Kidney (tissue), 14 donors: Measurements from ENCODE around the gene SEMA6B. TPM values are rescaled to one million over a fixed set of nuclear protein-coding genes. Genes with fewer than 3 reads are reported as not detected.

Source experiments
- DNase-seq, 5 donors: peaks; one replicate each; pipeline ENCODE4 v3.0.0-alpha.2; 2013 to 2020
- FAIRE-seq: peaks from 2 replicates; lab custom pipeline; 2012; peaks lifted over from hg19 to GRCh38; lab: Jason Lieb, UNC
- H3K27ac ChIP-seq, 2 donors: one replicate each; pipeline ENCODE4 v1.7.0; 2013; ENCODE audit warnings: low read depth in 2 of 2, low read length in 2 of 2, inconsistent platforms in 1 of 2
- H3K27me3 ChIP-seq: one replicate; pipeline ENCODE4 v1.7.1; 2013; ENCODE audit warnings: low read length, inconsistent platforms; ENCODE audit not compliant: control insufficient read depth, insufficient read depth
- H3K36me3 ChIP-seq, 3 donors: one replicate each; pipeline versions ENCODE4 v1.7.0 to v1.7.1; 2013; ENCODE audit warnings: low read length in 3 of 3, control low read depth in 1 of 3, inconsistent platforms in 1 of 3; ENCODE audit not compliant: insufficient read depth in 3 of 3, control insufficient read depth in 2 of 3
- H3K4me1 ChIP-seq, 3 donors: one replicate each; pipeline versions ENCODE4 v1.7.0 to v1.7.1; 2013; ENCODE audit warnings: low read length in 3 of 3, inconsistent platforms in 1 of 3, low read depth in 1 of 3; ENCODE audit not compliant: control insufficient read depth in 2 of 3, insufficient read depth in 2 of 3
- H3K4me3 ChIP-seq, 3 donors: one replicate each; pipeline versions ENCODE4 v1.7.0 to v1.8.1; 2013; ENCODE audit warnings: low read length in 3 of 3, control low read depth in 1 of 3, inconsistent platforms in 1 of 3
- H3K9ac ChIP-seq, 3 donors: one replicate each; pipeline versions ENCODE4 v1.7.0 to v1.7.1; 2013; ENCODE audit warnings: low read length in 3 of 3, control low read depth in 1 of 3, inconsistent platforms in 1 of 3
- H3K9me3 ChIP-seq, 3 donors: one replicate each; pipeline versions ENCODE4 v1.7.0 to v1.7.1; 2013; ENCODE audit warnings: low read length in 3 of 3, control low read depth in 1 of 3, inconsistent platforms in 1 of 3; ENCODE audit not compliant: control insufficient read depth in 2 of 3, insufficient read depth in 1 of 3
- intact Hi-C: fragments of 100-400 bp; cut with DNase I; formaldehyde crosslinking; loops from one replicate; pipeline ENCODE4 v1.11.1; 2022
- polyA plus RNA-seq: library from polyadenylated mRNA; stranded (reverse); fragments of 350-450 nt; fragmentation: Illumina TruSeq; extraction: RNeasy Lipid Tissue Mini Kit (QIAGEN cat#74804); gene quantifications from one replicate; pipeline ENCODE4 v1.2.3, GENCODE V29; 2014; ENCODE audit warnings: low read depth, low replicate concordance; ENCODE audit not compliant: insufficient read depth
- total RNA-seq: library from RNA; stranded (reverse); fragmentation: NEBNext Ultra II Directional; extraction: Animal tissue kit (Norgen Biotek cat#: 25700); gene quantifications from one replicate; pipeline ENCODE4 v1.2.1, GENCODE V29; 2021
- TF ChIP-seq, protein P1 (sequence below): IDR thresholded peaks from 3 replicates; pipeline ENCODE4 v1.5.1; 2012; ENCODE audit warnings: mild to moderate bottlenecking, moderate library complexity, borderline replicate concordance; ENCODE audit not compliant: insufficient read depth; ENCODE audit errors: extremely low read depth
- donor health status: control.
- donor health status: control.
- donor health status: control.
- donor health status: control.
- donor health status: control.
- donor health status: DM: yes; HTN: yes; CAD: no.
- donor health status: Normal renal cell carcinoma (clear cell type).

Gene SEMA6B
- total and polyA plus RNA-seq, 2 donors from 2014 or later, result 2.6 to 17.7 TPM

- Histone ChIP-seq H3K9ac (no peak overlapping the region), H3K4me1 (no peaks in the 10 kb centered on the region), H3K36me3 (no peaks in the 10 kb centered on the region), H3K27ac (no peak overlapping the region), H3K9me3 (no peaks in the 10 kb centered on the region), H3K4me3 (peak overlapping the region in 1 of 3 donors; percentile 63), H3K27me3 (no peaks in the 10 kb centered on the region)
- no peak for FAIRE-seq
- intact Hi-C loops, result no loop called here
- TF ChIP-seq, protein P1, sequence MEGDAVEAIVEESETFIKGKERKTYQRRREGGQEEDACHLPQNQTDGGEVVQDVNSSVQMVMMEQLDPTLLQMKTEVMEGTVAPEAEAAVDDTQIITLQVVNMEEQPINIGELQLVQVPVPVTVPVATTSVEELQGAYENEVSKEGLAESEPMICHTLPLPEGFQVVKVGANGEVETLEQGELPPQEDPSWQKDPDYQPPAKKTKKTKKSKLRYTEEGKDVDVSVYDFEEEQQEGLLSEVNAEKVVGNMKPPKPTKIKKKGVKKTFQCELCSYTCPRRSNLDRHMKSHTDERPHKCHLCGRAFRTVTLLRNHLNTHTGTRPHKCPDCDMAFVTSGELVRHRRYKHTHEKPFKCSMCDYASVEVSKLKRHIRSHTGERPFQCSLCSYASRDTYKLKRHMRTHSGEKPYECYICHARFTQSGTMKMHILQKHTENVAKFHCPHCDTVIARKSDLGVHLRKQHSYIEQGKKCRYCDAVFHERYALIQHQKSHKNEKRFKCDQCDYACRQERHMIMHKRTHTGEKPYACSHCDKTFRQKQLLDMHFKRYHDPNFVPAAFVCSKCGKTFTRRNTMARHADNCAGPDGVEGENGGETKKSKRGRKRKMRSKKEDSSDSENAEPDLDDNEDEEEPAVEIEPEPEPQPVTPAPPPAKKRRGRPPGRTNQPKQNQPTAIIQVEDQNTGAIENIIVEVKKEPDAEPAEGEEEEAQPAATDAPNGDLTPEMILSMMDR, result no peak
- peak in 1 of 5 donors; percentile 14 for DNase-seq
Measured at GRCh38 chr19:4533835-4534424, 25.6 kb downstream of the SEMA6B start.

GRCh38 chr19:4533334-4533733 lies 26.1 kb downstream of the SEMA6B start:
- intact Hi-C loops, result no loop called here
- H3K27me3 ChIP-seq, result no peaks in the 10 kb centered on the region
- no peak overlapping the region for H3K9ac ChIP-seq
- H3K27ac ChIP-seq, result no peak overlapping the region
- no peaks in the 10 kb centered on the region for H3K9me3 ChIP-seq
- no peaks in the 10 kb centered on the region for H3K4me1 ChIP-seq
- TF ChIP-seq, protein P1, result no peak
- no peak overlapping the region for H3K4me3 ChIP-seq
- no peaks in the 10 kb centered on the region for H3K36me3 ChIP-seq
- FAIRE-seq (no peak), DNase-seq (no peak)

- H3K9me3 ChIP-seq, result no peaks in the 10 kb centered on the region
- no peaks in the 10 kb centered on the region for H3K4me1 ChIP-seq
- no peak overlapping the region for H3K4me3 ChIP-seq
- no peak overlapping the region for H3K27ac ChIP-seq
- no peak for FAIRE-seq
- TF ChIP-seq, protein P1, result no peak
- no peak for DNase-seq
- no peak overlapping the region for H3K9ac ChIP-seq
- H3K36me3 ChIP-seq, result no peaks in the 10 kb centered on the region
- intact Hi-C loops, result no loop called here
- H3K27me3 ChIP-seq, result no peaks in the 10 kb centered on the region
Measured at GRCh38 chr19:4531562-4532165, 27.8 kb downstream of the SEMA6B start.
